Left lung (tissue), 10 donors: ENCODE results near the gene POU2F3. TPM values are rescaled to one million over a fixed set of nuclear protein-coding genes. Genes with fewer than 3 reads are reported as not detected.

Experiments used
- ATAC-seq: fragments of 200-7000 bp; cut with Tn5 transposase; one replicate; pipeline ENCODE4 v1.9.1; 2020; ENCODE audit warnings: moderate library complexity
- DNase-seq, 4 donors: peaks; one replicate each; pipeline ENCODE4 v3.0.0-alpha.2; 2013 to 2020
- H3K27ac ChIP-seq, 2 donors: fragments of 200-600 bp; sonication (generic) in 1 of 2; one replicate each; pipeline versions ENCODE4 v1.5.0 to v1.8.0; 2020 to 2021
- H3K27me3 ChIP-seq, 2 donors: fragments of 200-600 bp; sonication (generic) in 1 of 2; one replicate each; pipeline versions ENCODE4 v1.5.0 to v1.8.0; 2020 to 2021
- H3K36me3 ChIP-seq, 2 donors: fragments of 200-600 bp; sonication (generic) in 1 of 2; one replicate each; pipeline versions ENCODE4 v1.5.0 to v1.8.0; 2020 to 2021
- H3K4me1 ChIP-seq, 2 donors: fragments of 200-600 bp; one replicate each; pipeline ENCODE4 v1.8.0; 2021
- H3K4me3 ChIP-seq, 2 donors: fragments of 200-600 bp; sonication (generic) in 1 of 2; one replicate each; pipeline versions ENCODE4 v1.5.0 to v1.8.0; 2020 to 2021; ENCODE audit warnings: mild to moderate bottlenecking in 1 of 2
- H3K9me3 ChIP-seq, 2 donors: fragments of 200-600 bp; sonication (generic) in 1 of 2; one replicate each; pipeline versions ENCODE4 v1.5.0 to v1.8.0; 2020 to 2021
- CTCF ChIP-seq, 2 donors: fragments of 200-600 bp; sonication (generic) in 1 of 2; IDR thresholded peaks; one replicate each; pipeline versions ENCODE4 v1.5.0 to v1.8.0; 2021; ENCODE audit warnings: antibody characterized with exemption in 2 of 2
- intact Hi-C, 2 donors: fragments of 100-400 bp; cut with DNase I; formaldehyde crosslinking; loops; one replicate each; pipeline versions ENCODE4 v1.11.2 to v1.14.2; 2022
- polyA plus RNA-seq, 6 donors: library from polyadenylated mRNA; unstranded; fragments of 120-200 nt; gene quantifications; one replicate each; pipeline ENCODE4 v1.2.1, GENCODE V29; 2013; ENCODE audit not compliant: insufficient read length in 6 of 6
- total RNA-seq, 2 donors: library from RNA; stranded (reverse); fragmentation: NEBNext Ultra II Directional; extraction: Animal tissue kit (Norgen Biotek cat#: 25700); gene quantifications; one replicate each; pipeline ENCODE4 v1.2.1, GENCODE V29; 2021
- donor health status: DM: no; HTN: yes; CAD: no.
- donor health status: DM: no; HTN: no; CAD: no.

The POU2F3 gene
- total and polyA plus RNA-seq, 8 donors = 0.63 to 3.3 (median 1.1) TPM

GRCh38 chr11:120283124-120283523, 43.2 kb downstream of the POU2F3 start:
- no peak for ATAC-seq
- H3K36me3 ChIP-seq = no peaks in the 10 kb centered on the region
- intact Hi-C loops = no loop called here
- H3K4me3 ChIP-seq = no peak overlapping the region
- DNase-seq = no peak
- H3K27me3 ChIP-seq = no peaks in the 10 kb centered on the region
- H3K4me1 ChIP-seq = no peaks in the 10 kb centered on the region
- no peak overlapping the region for H3K27ac ChIP-seq
- no peak for TF ChIP-seq CTCF (IDR thresholded peaks at IDR 0.05)
- no peaks in the 10 kb centered on the region for H3K9me3 ChIP-seq

GRCh38 chr11:120284272-120284671, 44.3 kb downstream of the POU2F3 start:
- peak; percentile 91 for ATAC-seq
- Histone ChIP-seq H3K4me3 (no peak overlapping the region), H3K36me3 (no peaks in the 10 kb centered on the region), H3K4me1 (no peaks in the 10 kb centered on the region), H3K27ac (no peak overlapping the region), H3K9me3 (no peaks in the 10 kb centered on the region), H3K27me3 (peaks cover 0 to under 1% of the 10 kb centered on the region in 2 donors)
- TF ChIP-seq CTCF (IDR thresholded peaks at IDR 0.05) = no peak
- DNase-seq = peak in 1 of 4 donors; percentile 46
- intact Hi-C loops = no loop called here

GRCh38 chr11:120285256-120285655, 45.3 kb downstream of the POU2F3 start:
- H3K4me3 ChIP-seq = no peak overlapping the region
- no peak for TF ChIP-seq CTCF (IDR thresholded peaks at IDR 0.05)
- no peaks in the 10 kb centered on the region for H3K9me3 ChIP-seq
- H3K36me3 ChIP-seq = no peaks in the 10 kb centered on the region
- ATAC-seq (no peak), DNase-seq (no peak)
- H3K27ac ChIP-seq = no peak overlapping the region
- H3K27me3 ChIP-seq = peaks cover 0 to 8% of the 10 kb centered on the region in 2 donors
- H3K4me1 ChIP-seq = no peaks in the 10 kb centered on the region
- intact Hi-C loops = no loop called here

- DNase-seq (no peak), ATAC-seq (no peak)
- Histone ChIP-seq H3K36me3 (no peaks in the 10 kb centered on the region), H3K27ac (no peak overlapping the region), H3K9me3 (no peaks in the 10 kb centered on the region), H3K27me3 (peaks cover 0 to 30% of the 10 kb centered on the region in 2 donors), H3K4me1 (no peaks in the 10 kb centered on the region), H3K4me3 (no peak overlapping the region)
- TF ChIP-seq CTCF (IDR thresholded peaks at IDR 0.05) = no peak
- intact Hi-C loops = no loop called here
These were observed 48.1 kb downstream of the POU2F3 start for GRCh38 chr11:120288021-120288420.

- H3K9me3 ChIP-seq = no peaks in the 10 kb centered on the region
- H3K27me3 ChIP-seq = peaks cover 0 to 43% of the 10 kb centered on the region in 2 donors
- H3K27ac ChIP-seq = no peak overlapping the region
- no peaks in the 10 kb centered on the region for H3K4me1 ChIP-seq
- intact Hi-C loops = no loop called here
- ATAC-seq (no peak), DNase-seq (no peak)
- no peaks in the 10 kb centered on the region for H3K36me3 ChIP-seq
- TF ChIP-seq CTCF (IDR thresholded peaks at IDR 0.05) = no peak
- no peak overlapping the region for H3K4me3 ChIP-seq
These were observed 49.5 kb downstream of the POU2F3 start for GRCh38 chr11:120289426-120289825.
